HepG2 (cell line): ENCODE measurements around the gene NDUFS7. TPM values are rescaled to one million over a fixed set of nuclear protein-coding genes. Genes with fewer than 3 reads are reported as not detected.

Experiments
- CBFB ChIP-seq: sonication (generic); formaldehyde crosslinking; IDR thresholded peaks from 2 replicates; pipeline ENCODE4 v1.4.0; 2020; ENCODE audit warnings: missing genetic modification reagents
- DNMT3B ChIP-seq: conservative IDR thresholded peaks from 2 replicates; pipeline ENCODE4 v1.6.1; 2016; ENCODE audit warnings: missing biosample characterization, control low read depth
- ERF ChIP-seq: IDR thresholded peaks from 2 replicates; pipeline ENCODE4 v1.6.1; 2018; ENCODE audit warnings: missing biosample characterization, missing genetic modification reagents
- ESRRA ChIP-seq: sonication (generic); formaldehyde crosslinking; IDR thresholded peaks from 2 replicates; pipeline ENCODE4 v1.5.1; 2020; ENCODE audit warnings: mild to moderate bottlenecking, low read depth, missing genetic modification reagents
- FOSL2 ChIP-seq: sonication (generic); formaldehyde crosslinking; IDR thresholded peaks from 2 replicates; pipeline ENCODE4 v1.4.0; 2020; ENCODE audit warnings: missing genetic modification reagents
- FOXJ3 ChIP-seq: sonication (generic); formaldehyde crosslinking; IDR thresholded peaks from 2 replicates; pipeline ENCODE4 v1.4.0; 2020; ENCODE audit warnings: missing genetic modification reagents, mild to moderate bottlenecking, borderline replicate concordance
- KLF11 ChIP-seq: IDR thresholded peaks from 2 replicates; pipeline ENCODE4 v1.6.1; 2016; ENCODE audit warnings: missing compliant biosample characterization
- MXD1 ChIP-seq: sonication (generic); formaldehyde crosslinking; IDR thresholded peaks from 2 replicates; pipeline ENCODE4 v1.4.0; 2020; ENCODE audit warnings: mild to moderate bottlenecking, missing genetic modification reagents
- NCOR1 ChIP-seq: fragments of 200-600 bp; sonication (generic); IDR thresholded peaks from 2 replicates; pipeline ENCODE4 v1.7.0; 2017; ENCODE audit warnings: antibody characterized with exemption, low read length, borderline replicate concordance
- POGZ ChIP-seq: sonication (generic); formaldehyde crosslinking; IDR thresholded peaks from 2 replicates; pipeline ENCODE4 v1.4.0; 2020; ENCODE audit warnings: mild to moderate bottlenecking, missing genetic modification reagents
- POLR2G ChIP-seq: fragments of 200-400 bp; formaldehyde crosslinking; IDR thresholded peaks from 2 replicates; pipeline ENCODE4 v1.6.1; 2018; ENCODE audit warnings: mild to moderate bottlenecking, low read depth, low read length, moderate library complexity
- SP5 ChIP-seq: IDR thresholded peaks from 2 replicates; pipeline ENCODE4 v1.6.1; 2016; ENCODE audit warnings: low read depth, borderline replicate concordance
- SUZ12 ChIP-seq: fragments of 150-350 bp; IDR thresholded peaks from 2 replicates; pipeline ENCODE4 v1.6.1; 2014; ENCODE audit warnings: low read depth, low read length
- TGIF2 ChIP-seq: IDR thresholded peaks from 2 replicates; pipeline ENCODE4 v1.6.1; 2016; ENCODE audit warnings: control low read depth, missing compliant biosample characterization
- ZC3H13 ChIP-seq: sonication (generic); formaldehyde crosslinking; IDR thresholded peaks from 2 replicates; pipeline ENCODE4 v1.8.1; 2023; ENCODE audit warnings: mild to moderate bottlenecking, missing genetic modification reagents, moderate library complexity
- ZMYM4 ChIP-seq: sonication (generic); formaldehyde crosslinking; IDR thresholded peaks from 2 replicates; pipeline ENCODE4 v1.8.1; 2023; ENCODE audit warnings: mild to moderate bottlenecking, missing genetic modification reagents
- ZNF282 ChIP-seq: fragments of 450-650 bp; IDR thresholded peaks from 2 replicates; pipeline ENCODE4 v1.6.1; 2018; ENCODE audit not compliant: partially characterized antibody
- ZNF329 ChIP-seq: sonication (generic); formaldehyde crosslinking; IDR thresholded peaks from 2 replicates; pipeline ENCODE4 v1.9.0; 2021; ENCODE audit warnings: low read depth, mild to moderate bottlenecking, missing genetic modification reagents
- ZNF382 ChIP-seq: sonication (generic); formaldehyde crosslinking; IDR thresholded peaks from 2 replicates; pipeline ENCODE4 v1.5.0; 2020; ENCODE audit warnings: missing genetic modification reagents, mild to moderate bottlenecking, borderline replicate concordance
- ZNF451 ChIP-seq: sonication (generic); formaldehyde crosslinking; IDR thresholded peaks from 2 replicates; pipeline ENCODE4 v1.5.0; 2020; ENCODE audit warnings: mild to moderate bottlenecking, missing genetic modification reagents
- ZNF777 ChIP-seq: sonication (generic); formaldehyde crosslinking; IDR thresholded peaks from 2 replicates; pipeline ENCODE4 v1.4.0; 2020; ENCODE audit warnings: missing genetic modification reagents
- ZSCAN25 ChIP-seq: sonication (generic); formaldehyde crosslinking; IDR thresholded peaks from 2 replicates; pipeline ENCODE4 v1.8.0; 2022; ENCODE audit warnings: mild to moderate bottlenecking, missing genetic modification reagents
- polyA plus RNA-seq, 8 experiments: library from polyadenylated mRNA; depleted of rRNA in 3 of 8; stranded (reverse) in 7 of 8; unstranded in 1 of 8; fragments of >200 nt; fragmentation: Illumina TruSeq in 4 of 8; extraction: Trizol in 4 of 8; gene quantifications; 2 replicates each; pipeline versions ENCODE4 v1.2.1 to v1.2.3, GENCODE V29; 2011 to 2016; ENCODE audit warnings: low read depth in 4 of 8, missing spikeins in 1 of 8, mixed read lengths in 1 of 8; ENCODE audit not compliant: insufficient read depth in 1 of 8
- total RNA-seq, 5 experiments: library from RNA; depleted of rRNA; stranded (reverse); fragments of >200 nt; fragmentation: Illumina TruSeq; extraction: Trizol; gene quantifications; 2 replicates each; pipeline ENCODE4 v1.2.3, GENCODE V29; 2016; ENCODE audit warnings: low read depth in 1 of 5
- TF ChIP-seq, protein P1 (sequence below): IDR thresholded peaks from 2 replicates; pipeline ENCODE4 v1.6.1; 2012; ENCODE audit warnings: inconsistent platforms
- TF ChIP-seq, protein P2 (sequence below), 2 experiments: sonication (generic) in 1 of 2; formaldehyde crosslinking in 1 of 2; IDR thresholded peaks; 2 replicates each; pipeline versions ENCODE4 v1.6.1 to v1.9.0; 2014 to 2022; ENCODE audit warnings: antibody characterized with exemption in 1 of 2, borderline replicate concordance in 1 of 2, inconsistent platforms in 1 of 2, low read depth in 1 of 2, missing genetic modification reagents in 1 of 2

The NDUFS7 gene
- total and polyA plus RNA-seq, 2 of the 13 experiments (the other 11 are each of a cell fraction or from before 2014, with no cell fraction given) = 34.3 to 66.9 TPM

DNA sequence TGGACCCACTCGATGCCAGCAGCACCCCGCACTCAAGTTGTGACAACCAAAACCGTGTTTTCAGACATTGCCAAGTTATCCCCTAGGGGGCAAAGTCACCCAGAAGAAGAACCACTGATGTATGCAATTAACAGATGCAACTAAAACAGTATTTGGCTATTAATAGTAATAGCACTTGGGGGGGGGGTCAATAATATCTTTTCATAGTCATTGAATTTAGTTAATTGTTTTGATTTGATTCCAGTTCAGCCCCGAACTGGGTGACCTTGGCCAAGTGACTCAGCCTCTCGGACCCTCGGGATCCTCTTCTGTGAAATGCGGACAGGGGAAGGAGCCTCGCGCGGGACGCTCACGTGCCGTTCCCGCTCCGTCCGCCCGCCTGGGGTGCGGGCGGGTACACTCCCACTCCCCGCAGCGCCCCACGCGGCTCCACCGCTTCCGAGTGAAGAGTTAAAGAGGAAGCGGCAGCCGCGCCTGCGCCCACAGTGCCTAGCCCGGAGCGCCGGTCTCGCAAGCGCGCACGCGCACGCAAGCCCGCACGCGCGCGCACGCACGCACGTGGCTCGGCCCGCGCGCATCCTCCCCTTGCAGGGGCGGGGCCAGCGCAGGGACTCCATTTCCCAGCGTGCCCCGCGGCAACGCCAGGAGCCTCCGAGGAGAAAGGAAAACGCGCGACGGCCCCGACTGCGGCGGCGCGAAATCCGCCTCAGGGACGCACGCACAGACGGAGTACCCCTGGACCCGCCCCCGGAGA is 23.2 kb downstream of the NDUFS7 start (continued):
- TF ChIP-seq, protein P1, sequence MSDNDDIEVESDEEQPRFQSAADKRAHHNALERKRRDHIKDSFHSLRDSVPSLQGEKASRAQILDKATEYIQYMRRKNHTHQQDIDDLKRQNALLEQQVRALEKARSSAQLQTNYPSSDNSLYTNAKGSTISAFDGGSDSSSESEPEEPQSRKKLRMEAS = peak; percentile 97
- TF ChIP-seq SUZ12 (peak; percentile 78), TGIF2 (CRISPR knock-in tag) (0 out of 2 replicates have a peak, but pooled peaks have one; percentile 26), ZNF451 (CRISPR knock-in tag) (0 out of 2 replicates have a peak, but pooled peaks have one; percentile 67), CBFB (0 out of 2 replicates have a peak, but pooled peaks have one; percentile 34), MXD1 (peak; percentile 21; the same call in 1 of the 2 replicates), ZNF777 (CRISPR knock-in tag) (peak; percentile 11; the same call in 1 of the 2 replicates), ZC3H13 (0 out of 2 replicates have a peak, but pooled peaks have one; percentile 30), POLR2G (peak; percentile 71), ZNF329 (0 out of 2 replicates have a peak, but pooled peaks have one; percentile 18), ESRRA (CRISPR knock-in tag) (peak; percentile 32; the same call in 1 of the 2 replicates), POGZ (CRISPR knock-in tag) (no peak), ZNF282 (no peak), ZMYM4 (CRISPR knock-in tag) (no peak), NCOR1 (peak; percentile 21; the same call in 1 of the 2 replicates), FOSL2 (peak; percentile 51; the same call in 1 of the 2 replicates), ZSCAN25 (CRISPR knock-in tag) (0 out of 2 replicates have a peak, but pooled peaks have one; percentile 13), ERF (CRISPR knock-in tag) (no peak), FOXJ3 (CRISPR knock-in tag) (no peak), SP5 (CRISPR knock-in tag) (peak; percentile 37), DNMT3B (CRISPR knock-in tag) (0 out of 2 replicates have a peak, but pooled peaks have one; percentile 50), ZNF382 (CRISPR knock-in tag) (no peak), KLF11 (CRISPR knock-in tag) (0 out of 2 replicates have a peak, but pooled peaks have one; percentile 15)
- TF ChIP-seq, protein P2, sequence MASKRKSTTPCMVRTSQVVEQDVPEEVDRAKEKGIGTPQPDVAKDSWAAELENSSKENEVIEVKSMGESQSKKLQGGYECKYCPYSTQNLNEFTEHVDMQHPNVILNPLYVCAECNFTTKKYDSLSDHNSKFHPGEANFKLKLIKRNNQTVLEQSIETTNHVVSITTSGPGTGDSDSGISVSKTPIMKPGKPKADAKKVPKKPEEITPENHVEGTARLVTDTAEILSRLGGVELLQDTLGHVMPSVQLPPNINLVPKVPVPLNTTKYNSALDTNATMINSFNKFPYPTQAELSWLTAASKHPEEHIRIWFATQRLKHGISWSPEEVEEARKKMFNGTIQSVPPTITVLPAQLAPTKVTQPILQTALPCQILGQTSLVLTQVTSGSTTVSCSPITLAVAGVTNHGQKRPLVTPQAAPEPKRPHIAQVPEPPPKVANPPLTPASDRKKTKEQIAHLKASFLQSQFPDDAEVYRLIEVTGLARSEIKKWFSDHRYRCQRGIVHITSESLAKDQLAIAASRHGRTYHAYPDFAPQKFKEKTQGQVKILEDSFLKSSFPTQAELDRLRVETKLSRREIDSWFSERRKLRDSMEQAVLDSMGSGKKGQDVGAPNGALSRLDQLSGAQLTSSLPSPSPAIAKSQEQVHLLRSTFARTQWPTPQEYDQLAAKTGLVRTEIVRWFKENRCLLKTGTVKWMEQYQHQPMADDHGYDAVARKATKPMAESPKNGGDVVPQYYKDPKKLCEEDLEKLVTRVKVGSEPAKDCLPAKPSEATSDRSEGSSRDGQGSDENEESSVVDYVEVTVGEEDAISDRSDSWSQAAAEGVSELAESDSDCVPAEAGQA (IDR thresholded peaks at IDR 0.05; ENCODE audit: low read depth) = peak; percentile 45; the same call in 1 of the 2 replicates
- TF ChIP-seq, protein P2 (CRISPR knock-in tag; IDR thresholded peaks at IDR 0.05; ENCODE audit: borderline replicate concordance) = 0 out of 2 replicates have a peak, but pooled peaks have one; percentile 28
